HG03139 (cell line): Measurements from ENCODE around the gene CCDC85C.

Experiments
- ATAC-seq: cut with Tn5 transposase; IDR thresholded peaks from one replicate; pipeline ENCODE4 v1.9.1; 2021; ENCODE audit not compliant: unreplicated experiment

Gene CCDC85C

DNA sequence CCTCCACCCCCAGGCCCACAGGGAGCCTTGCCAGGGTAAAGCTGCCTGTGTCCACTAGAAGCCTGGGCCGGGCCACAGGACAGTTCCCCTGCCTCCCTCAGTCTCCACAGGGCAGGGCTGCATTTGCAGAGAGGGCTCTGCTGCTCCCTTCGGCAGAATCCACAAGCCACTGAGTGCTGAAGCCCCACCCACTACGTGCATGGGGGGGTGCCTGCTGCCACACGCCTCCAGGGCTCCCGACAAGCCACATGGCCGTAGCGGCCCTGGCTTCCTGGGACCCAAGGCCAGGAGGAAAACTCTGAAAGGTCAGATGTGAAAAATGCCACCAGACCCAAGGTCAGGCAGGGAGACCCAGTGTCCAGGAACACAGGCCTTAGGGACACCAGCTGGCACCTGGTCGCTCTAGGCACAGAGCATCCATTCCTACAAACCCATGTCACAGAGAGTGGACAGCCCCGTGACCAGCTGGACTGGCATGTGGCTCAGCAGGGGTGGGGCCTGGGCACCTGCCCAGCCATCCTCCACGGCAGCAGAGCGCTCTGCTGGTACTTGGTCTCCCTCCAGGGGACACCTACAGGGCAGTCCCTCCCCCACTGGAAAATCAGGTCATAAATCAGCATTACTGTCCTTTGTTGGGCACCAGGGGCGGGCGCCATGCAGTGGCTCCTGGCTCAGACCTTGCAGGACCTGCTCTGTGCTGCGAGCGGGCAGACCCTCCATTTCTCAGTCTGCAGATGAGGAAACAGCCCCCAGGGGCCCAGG lies 42.9 kb downstream of the CCDC85C start:
- ATAC-seq = no peak

DNA sequence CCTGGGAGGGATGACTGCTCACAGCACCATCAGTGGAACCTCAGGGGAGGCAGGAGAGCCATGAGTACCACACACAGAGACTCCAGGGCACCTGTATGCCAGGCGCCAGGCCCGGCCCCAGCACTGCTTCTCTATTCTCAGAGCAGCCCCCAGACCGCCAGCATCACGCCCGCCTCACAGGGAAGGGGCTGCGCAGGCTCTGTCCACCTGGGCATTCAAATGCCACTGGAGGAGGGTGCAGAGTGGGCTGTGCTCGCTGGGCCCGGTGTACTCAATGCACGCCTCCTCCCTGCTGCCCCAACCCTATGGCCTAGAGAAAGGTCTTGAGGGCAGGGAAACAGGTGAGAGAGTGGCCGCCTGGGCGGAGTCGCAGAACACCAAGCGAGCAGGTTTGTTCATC lies 43.6 kb downstream of the CCDC85C start:
- ATAC-seq = no peak

GRCh38 chr14:99559286-99559990 lies 44.6 kb downstream of the CCDC85C start:
- no peak for ATAC-seq

DNA sequence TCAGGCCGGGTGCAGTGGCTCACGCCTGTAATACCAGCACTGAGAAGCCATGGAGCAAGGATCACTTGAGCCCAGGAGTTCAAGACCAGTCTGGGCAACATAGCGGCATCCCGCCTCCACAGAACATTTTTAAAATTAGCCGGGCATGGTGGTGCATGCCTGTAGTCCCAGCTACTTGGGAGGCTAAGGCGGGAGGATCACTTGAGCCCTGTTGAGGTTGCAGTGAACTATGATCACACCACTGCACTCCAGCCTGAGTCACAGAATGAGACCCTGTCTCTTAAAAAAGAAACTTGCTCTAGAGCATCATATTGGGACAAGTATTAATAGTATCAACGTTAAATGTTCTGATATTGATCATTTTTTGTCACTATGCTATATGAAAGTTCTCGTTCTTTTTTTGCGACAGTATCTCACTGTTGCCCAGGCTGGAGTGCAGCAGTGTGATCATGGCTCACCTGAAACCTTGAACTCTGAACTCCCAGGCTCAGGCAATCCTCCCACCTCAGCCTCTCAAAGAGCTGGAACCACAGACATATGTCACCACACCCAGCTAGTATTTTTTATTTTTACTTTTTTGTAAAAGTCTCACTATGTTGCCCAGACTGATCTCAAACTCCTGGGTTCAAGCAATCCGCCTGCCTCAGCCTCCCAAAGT lies 47.7 kb downstream of the CCDC85C start:
- ATAC-seq = no peak

GRCh38 chr14:99554757-99555531 lies 49.1 kb downstream of the CCDC85C start:
- no peak for ATAC-seq

DNA sequence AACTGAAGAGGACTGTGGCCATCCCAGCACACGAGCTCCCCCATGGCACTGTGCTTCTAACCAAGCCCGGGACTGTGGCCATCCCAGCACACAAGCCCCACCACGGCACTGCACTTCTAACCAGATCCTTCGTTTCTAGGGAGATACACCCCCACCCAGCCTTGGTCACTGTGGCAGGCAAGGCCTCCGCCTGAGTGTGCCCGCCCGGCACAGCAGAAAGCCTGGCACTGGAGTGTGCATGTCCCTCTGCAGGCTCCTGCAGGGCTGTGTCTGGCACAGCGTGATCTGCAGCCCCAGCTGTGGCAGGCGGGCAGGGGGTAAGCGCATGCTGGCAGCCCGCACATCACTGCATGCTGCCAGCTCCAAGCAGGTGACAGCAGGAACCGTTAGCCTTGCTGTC lies 49.8 kb downstream of the CCDC85C start:
- no peak for ATAC-seq

DNA sequence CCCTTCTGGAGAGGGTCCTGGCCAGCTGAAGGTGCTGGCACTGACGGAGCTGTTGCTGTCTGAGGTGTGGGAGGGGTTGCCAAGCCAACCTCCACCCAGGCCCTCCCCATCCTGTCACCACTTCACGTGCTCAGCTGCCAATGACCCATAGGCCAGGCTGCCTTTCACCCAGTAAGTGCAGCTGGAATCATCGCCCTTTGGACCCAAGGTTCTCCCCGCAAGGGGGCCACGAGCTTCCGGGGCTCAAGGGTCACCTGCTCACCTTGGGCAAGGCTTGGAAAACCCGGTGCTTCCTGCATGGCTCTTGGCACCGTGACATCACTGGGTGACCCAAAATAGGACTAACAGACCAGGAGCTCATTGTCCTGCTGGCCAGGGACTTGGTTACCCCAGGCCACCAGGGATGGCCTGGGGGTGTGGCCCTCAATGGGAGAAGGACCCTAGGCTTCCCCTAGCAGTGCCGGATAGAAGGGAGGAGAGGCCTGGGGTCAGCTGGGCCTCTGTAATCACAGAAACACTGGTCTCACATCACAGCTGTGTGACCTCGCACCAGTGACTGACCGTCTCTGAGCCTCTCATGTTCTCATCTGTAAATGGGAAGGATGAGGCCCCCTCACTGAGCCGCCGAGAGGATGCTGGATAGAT lies 51.3 kb downstream of the CCDC85C start:
- ATAC-seq = no peak

GRCh38 chr14:99552021-99552553 lies 51.9 kb downstream of the CCDC85C start:
- no peak for ATAC-seq

DNA sequence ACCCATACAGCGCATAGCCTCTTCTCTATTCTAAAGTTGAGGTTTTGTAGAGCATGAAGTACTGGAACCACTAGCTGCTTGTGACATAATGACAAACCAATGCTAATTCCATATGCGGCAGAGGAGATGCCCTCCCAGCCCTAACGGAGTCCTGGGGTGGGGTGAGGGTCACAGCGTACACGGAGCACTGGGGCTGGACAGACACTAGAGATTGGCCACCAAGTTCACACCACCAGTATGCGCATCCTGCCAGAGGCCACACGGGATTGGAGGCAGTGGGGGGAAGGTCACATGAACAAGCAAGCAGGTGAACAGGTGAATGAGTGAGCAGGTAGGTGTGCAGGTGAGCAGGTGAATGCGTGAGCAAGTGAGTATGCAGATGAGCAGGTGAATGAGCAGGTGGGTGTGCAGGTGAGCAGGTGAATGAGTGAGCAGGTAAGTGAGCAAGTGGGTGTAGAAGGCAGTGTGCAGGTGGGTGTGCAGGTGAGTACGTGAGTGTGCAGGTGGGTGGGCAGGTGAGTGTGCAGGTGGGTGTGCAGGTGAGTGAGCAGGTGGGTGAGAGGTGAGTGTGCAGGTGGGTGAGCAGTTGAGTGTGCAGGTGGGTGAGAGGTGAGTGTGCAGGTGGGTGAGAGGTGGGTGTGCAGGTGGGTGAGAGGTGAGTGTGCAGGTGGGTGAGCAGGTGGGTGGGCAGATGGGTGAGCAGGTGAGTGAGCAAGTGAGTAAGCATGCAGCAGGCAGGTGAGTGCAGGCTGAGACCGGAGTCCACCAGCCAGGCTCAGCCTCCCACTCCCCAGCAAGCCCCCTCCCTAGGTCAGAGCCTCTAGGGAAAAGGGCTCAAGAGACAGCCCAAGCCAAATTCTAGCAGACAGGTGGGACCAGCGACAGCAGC lies 52.7 kb downstream of the CCDC85C start:
- no peak for ATAC-seq

GRCh38 chr14:99550387-99550992 lies 53.5 kb downstream of the CCDC85C start:
- ATAC-seq = no peak

DNA sequence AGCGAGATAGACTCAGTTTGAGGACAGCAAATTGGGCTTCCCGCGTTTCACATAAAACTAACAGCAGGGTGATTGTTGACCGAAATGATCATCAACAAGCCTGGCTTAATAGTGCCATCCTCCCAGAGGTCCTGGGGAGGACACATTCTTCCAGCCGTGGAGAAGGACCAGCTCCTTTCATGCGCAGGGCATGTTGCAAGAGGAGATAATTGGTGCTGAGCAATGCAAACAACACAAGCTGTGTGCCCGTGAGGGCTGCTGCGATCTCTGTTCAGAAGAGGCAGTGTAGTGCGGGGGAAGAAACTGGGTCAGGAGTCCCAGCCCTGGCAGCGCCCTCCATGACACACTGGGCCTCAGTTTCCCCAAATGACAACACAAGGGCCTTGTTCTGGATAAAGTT lies 54.3 kb downstream of the CCDC85C start:
- no peak for ATAC-seq

GRCh38 chr14:99548871-99549515 lies 55.0 kb downstream of the CCDC85C start:
- ATAC-seq = no peak

- no peak for ATAC-seq
Measured at GRCh38 chr14:99548255-99548654, 55.8 kb downstream of the CCDC85C start.

DNA sequence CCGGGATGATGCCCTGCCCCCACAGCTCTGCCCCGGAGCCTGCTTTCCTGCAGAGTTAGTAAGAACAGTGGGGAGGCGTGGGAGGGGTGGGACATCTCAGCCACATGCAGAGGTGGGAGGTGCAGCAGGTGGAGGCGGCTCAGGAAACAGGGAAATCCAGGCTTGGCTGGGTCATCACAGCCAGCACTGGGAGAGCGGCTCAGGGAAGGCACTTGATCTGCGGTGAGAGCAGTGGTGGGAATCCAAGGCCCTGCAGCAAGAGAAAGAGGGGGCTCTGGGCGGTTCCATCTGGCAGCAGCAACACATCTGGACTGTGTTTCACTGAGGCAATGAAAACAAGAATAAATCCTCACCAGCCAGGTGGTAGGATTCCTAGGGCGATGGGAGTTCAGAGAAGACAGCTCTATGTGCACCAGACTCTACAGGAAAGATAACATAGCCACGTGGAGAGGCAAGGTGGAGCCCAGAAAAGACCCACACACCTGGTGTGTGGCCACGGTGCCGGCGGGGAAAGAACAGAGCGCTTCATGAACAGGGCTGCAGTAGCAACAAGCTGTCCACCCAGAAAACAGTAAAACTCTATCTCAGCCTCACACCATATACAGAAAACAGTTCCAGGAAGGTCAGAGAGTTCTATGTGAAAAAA lies 57.6 kb downstream of the CCDC85C start:
- ATAC-seq = no peak

- ATAC-seq = no peak
Measured at GRCh38 chr14:99545586-99545985, 58.4 kb downstream of the CCDC85C start.

GRCh38 chr14:99544991-99545390 lies 59.0 kb downstream of the CCDC85C start:
- ATAC-seq = no peak

DNA sequence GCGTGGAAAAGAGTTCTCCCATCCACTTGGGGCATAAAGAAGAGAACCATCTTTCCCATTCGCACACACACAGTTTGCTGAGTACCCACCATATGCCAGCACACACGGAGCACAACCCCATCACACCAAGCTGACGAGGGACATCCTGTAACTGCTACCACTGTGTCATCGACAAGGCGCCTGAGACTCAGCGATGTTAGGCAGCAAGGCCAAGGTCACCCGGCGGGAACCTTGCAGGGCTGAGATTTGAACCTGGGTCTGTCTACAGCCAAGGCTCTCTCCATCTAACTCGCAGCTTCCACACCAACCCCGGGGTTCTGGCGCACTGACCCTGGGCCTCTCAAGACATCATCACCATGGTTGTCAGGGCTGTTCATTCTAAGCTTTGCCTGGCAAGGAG lies 60.0 kb downstream of the CCDC85C start:
- ATAC-seq = no peak

DNA sequence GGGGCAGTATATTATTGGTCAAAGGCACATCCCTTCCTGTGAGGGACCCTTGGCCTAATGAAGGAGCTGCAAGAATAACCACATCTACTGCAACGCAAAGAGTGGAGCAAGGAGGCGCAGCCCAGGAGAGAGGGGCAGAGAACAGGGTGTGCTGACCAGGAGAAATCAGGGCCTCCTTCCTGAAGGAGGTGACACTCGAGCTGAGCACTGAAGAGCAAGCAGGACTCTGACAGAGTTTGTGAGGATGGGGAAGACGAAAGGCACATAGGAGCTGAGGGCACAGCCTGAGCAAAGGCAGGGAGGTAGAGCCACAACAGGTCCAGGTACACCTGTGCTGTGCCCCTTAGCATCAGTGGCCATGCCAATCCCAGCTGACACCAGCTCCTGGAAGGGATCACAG lies 60.6 kb downstream of the CCDC85C start:
- no peak for ATAC-seq
